OCI-LY1 (cell line): ENCODE measurements around the gene NUDT2.
"Not testable (repeated sequence)": the region's sequence is repeated elsewhere in the genome, so short reads cannot be mapped to it uniquely, and the experiment has no call there.

ENCODE experiments used
- H2AFZ ChIP-seq: fragments of 200-600 bp; sonication (generic), shearing (Covaris generic); 2 replicates; pipeline ENCODE4 v1.6.0; 2014; ENCODE audit warnings: antibody characterized with exemption, mild to moderate bottlenecking, low read length
- H3F3A ChIP-seq: fragments of 200-600 bp; sonication (generic), shearing (Covaris generic); 2 replicates; pipeline ENCODE4 v1.6.0; 2014; ENCODE audit warnings: mild to moderate bottlenecking, antibody characterized with exemption, low read length, moderate library complexity; ENCODE audit not compliant: insufficient read depth
- H3K27ac ChIP-seq: fragments of 200-600 bp; sonication (generic); 2 replicates; pipeline ENCODE4 v1.5.1; 2014; ENCODE audit warnings: low read length, mixed run types, mild to moderate bottlenecking, low read depth; ENCODE audit not compliant: poor library complexity, severe bottlenecking
- H3K27me3 ChIP-seq: fragments of 200-600 bp; sonication (generic); 2 replicates; pipeline ENCODE4 v1.6.0; 2014; ENCODE audit warnings: antibody characterized with exemption, mild to moderate bottlenecking, low read length, moderate library complexity; ENCODE audit not compliant: insufficient read depth
- H3K36me3 ChIP-seq: fragments of 200-600 bp; sonication (generic); 2 replicates; pipeline ENCODE4 v1.6.1; 2014; ENCODE audit warnings: mild to moderate bottlenecking, antibody characterized with exemption, low read length, moderate library complexity, mixed read lengths; ENCODE audit not compliant: insufficient read depth
- H3K4me1 ChIP-seq: fragments of 200-600 bp; sonication (generic); 2 replicates; pipeline ENCODE4 v1.5.1; 2014; ENCODE audit warnings: mild to moderate bottlenecking, low read length, moderate library complexity; ENCODE audit not compliant: insufficient read depth, severe bottlenecking
- H3K4me2 ChIP-seq: fragments of 200-600 bp; sonication (generic), shearing (Covaris generic); 2 replicates; pipeline ENCODE4 v1.6.1; 2014; ENCODE audit warnings: low read length
- H3K4me3 ChIP-seq: fragments of 200-600 bp; sonication (generic); 2 replicates; pipeline ENCODE4 v1.5.1; 2014; ENCODE audit warnings: low read length, low read depth, mild to moderate bottlenecking, mixed read lengths; ENCODE audit not compliant: poor library complexity, severe bottlenecking
- H3K79me2 ChIP-seq: fragments of 200-600 bp; shearing (Covaris generic); 2 replicates; pipeline ENCODE4 v1.6.1; 2016; ENCODE audit warnings: mixed run types, low read length, mixed read lengths; ENCODE audit not compliant: insufficient read depth
- H3K9ac ChIP-seq: fragments of 200-600 bp; sonication (generic), shearing (Covaris generic); 2 replicates; pipeline ENCODE4 v1.6.1; 2014; ENCODE audit warnings: mild to moderate bottlenecking, low read length, mixed read lengths
- H3K9me2 ChIP-seq: fragments of 200-600 bp; sonication (generic), shearing (Covaris generic); 2 replicates; pipeline ENCODE4 v1.6.1; 2014; ENCODE audit warnings: low read depth, mild to moderate bottlenecking, low read length, mixed read lengths
- H3K9me3 ChIP-seq: fragments of 200-600 bp; shearing (Covaris generic); 2 replicates; pipeline ENCODE4 v1.6.1; 2014; ENCODE audit warnings: low read length, mixed read lengths
- H4K20me1 ChIP-seq: fragments of 200-600 bp; sonication (generic), shearing (Covaris generic); 2 replicates; pipeline ENCODE4 v1.6.0; 2016; ENCODE audit warnings: mild to moderate bottlenecking, low read length; ENCODE audit not compliant: insufficient read depth
- EZH2 ChIP-seq: fragments of 200-600 bp; sonication (generic), shearing (Covaris generic); IDR thresholded peaks from 2 replicates; pipeline ENCODE4 v1.8.0; 2017; ENCODE audit warnings: borderline replicate concordance, mixed run types, mild to moderate bottlenecking, antibody characterized with exemption, low read length, moderate library complexity, mixed read lengths
- TF ChIP-seq, protein P1 (sequence below): fragments of 200-600 bp; sonication (generic), shearing (Covaris generic); IDR thresholded peaks from 2 replicates; pipeline ENCODE4 v1.5.1; 2017; ENCODE audit warnings: mild to moderate bottlenecking, antibody characterized with exemption, low read length, moderate library complexity, mixed read lengths

NUDT2 gene

DNA sequence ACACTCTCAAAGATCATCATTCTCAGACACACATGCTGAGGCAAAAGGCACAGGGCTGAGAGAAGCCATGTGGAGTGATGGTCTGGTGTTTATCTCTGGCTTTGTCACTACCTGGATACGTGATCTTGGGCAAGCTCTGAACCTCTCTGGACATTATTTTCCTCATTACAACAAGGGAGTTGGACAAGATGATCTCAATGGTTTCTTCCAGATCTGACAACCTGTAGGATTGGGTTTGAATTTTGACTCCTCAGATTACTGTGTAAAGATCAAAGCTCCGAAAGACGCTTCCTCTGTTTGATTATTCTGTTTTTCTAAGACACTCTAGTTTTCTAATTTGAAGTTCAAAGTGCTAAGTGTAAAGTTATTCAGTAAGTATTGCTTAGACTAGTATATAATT lies 20.0 kb downstream of the NUDT2 start:
- Histone ChIP-seq H2AFZ (no peak overlapping the region), H3K27me3 (no peaks in the 10 kb centered on the region), H4K20me1 (no peaks in the 10 kb centered on the region), H3K4me3 (no peak overlapping the region), H3F3A (no peaks in the 10 kb centered on the region), H3K9ac (no peak overlapping the region), H3K36me3 (no peaks in the 10 kb centered on the region; the same call in 1 of the 2 replicates), H3K4me1 (no peaks in the 10 kb centered on the region), H3K9me3 (no peaks in the 10 kb centered on the region), H3K9me2 (no peaks in the 10 kb centered on the region), H3K79me2 (no peaks in the 10 kb centered on the region), H3K4me2 (no peak overlapping the region), H3K27ac (no peak overlapping the region)
- TF ChIP-seq, protein P1, sequence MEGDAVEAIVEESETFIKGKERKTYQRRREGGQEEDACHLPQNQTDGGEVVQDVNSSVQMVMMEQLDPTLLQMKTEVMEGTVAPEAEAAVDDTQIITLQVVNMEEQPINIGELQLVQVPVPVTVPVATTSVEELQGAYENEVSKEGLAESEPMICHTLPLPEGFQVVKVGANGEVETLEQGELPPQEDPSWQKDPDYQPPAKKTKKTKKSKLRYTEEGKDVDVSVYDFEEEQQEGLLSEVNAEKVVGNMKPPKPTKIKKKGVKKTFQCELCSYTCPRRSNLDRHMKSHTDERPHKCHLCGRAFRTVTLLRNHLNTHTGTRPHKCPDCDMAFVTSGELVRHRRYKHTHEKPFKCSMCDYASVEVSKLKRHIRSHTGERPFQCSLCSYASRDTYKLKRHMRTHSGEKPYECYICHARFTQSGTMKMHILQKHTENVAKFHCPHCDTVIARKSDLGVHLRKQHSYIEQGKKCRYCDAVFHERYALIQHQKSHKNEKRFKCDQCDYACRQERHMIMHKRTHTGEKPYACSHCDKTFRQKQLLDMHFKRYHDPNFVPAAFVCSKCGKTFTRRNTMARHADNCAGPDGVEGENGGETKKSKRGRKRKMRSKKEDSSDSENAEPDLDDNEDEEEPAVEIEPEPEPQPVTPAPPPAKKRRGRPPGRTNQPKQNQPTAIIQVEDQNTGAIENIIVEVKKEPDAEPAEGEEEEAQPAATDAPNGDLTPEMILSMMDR = no peak
- TF ChIP-seq EZH2 = no peak

DNA sequence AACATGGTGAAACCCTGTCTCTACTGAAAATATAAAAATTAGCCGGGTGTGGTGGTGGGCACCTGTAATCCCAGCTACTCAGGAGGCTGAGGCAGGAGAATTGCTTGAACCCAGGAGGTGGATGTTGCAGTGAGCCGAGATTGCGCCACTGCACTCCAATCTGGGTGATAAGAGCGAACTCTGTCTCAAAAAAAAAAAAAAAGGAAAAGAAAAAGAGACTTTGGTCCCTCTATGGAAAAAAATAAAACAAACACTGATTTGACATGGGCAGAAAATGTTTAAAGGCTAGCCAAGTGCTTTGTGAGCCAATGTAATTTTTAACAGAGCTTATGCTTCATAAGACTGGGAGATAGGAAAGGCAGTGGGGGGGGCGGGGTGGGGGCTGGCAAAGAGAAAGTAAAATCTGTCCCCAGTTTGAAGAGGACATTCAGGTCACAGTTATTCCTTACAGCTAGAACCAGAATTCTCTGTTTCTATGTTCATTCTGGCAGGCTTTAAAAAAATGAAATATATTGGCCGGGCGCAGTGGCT lies 22.8 kb downstream of the NUDT2 start:
- H2AFZ ChIP-seq, H4K20me1 ChIP-seq, H3K9ac ChIP-seq, H3K4me2 ChIP-seq, H3K27me3 ChIP-seq, H3K36me3 ChIP-seq, H3K9me2 ChIP-seq, H3K79me2 ChIP-seq, H3K4me3 ChIP-seq, H3F3A ChIP-seq, H3K4me1 ChIP-seq, H3K9me3 ChIP-seq, H3K27ac ChIP-seq: not testable (repeated sequence)

DNA sequence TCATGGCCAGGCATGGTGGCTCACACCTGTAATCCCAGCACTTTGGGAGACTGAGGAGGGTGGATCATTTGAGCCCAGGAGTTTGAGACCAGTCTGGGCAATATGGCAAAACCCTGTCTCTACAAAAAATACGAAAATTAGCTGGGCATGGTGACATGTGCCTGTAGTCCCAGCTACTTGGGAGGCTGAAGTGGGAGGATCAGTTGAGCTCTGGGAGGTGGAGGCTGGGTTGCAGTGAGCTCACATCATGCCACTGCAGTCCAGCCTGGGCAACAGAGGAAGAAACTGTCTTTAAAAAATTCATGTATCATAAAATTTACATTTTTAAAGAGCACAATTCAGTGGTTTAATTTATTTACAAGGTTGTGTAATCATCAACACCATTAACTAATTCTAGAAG lies 23.6 kb downstream of the NUDT2 start:
- H3K27ac ChIP-seq, H3K36me3 ChIP-seq, H3K79me2 ChIP-seq: not testable (repeated sequence)

DNA sequence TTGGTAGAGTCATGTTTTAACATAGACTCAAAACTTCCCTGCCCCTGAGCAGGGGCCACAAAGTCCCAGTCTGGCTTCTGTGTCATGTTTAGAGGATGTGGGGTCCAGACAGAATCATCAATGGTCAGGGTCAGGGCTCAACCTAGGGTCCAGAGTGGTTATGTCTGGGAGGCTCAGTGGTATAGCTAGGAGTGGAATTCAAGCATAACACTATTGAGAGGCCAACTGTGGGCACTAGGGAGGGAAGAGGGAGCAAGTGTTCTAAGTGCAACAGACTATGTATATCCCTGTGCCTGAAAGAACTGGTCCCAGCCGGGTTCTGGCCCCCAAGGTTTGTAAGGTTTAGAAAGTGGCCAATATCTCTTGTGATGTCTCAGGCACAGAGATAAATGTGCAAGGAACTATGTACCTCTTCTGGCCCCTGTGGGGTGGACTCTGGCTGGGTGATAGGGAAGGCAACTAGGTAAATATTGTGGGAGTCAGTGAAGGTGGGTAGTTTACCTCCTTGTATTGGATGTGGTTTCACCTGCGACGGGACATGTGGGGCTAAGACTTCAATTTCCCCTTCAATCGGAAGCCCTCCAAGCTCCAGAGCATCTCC lies 33.3 kb downstream of the NUDT2 start:
- H3K4me2 ChIP-seq = no peak overlapping the region
- TF ChIP-seq, protein P1 = no peak
- no peak for TF ChIP-seq EZH2
- no peaks in the 10 kb centered on the region; the same call in 1 of the 2 replicates for H3K36me3 ChIP-seq
- no peak overlapping the region for H3K9ac ChIP-seq
- H3K79me2 ChIP-seq = no peaks in the 10 kb centered on the region
- H3K27ac ChIP-seq = no peak overlapping the region
- H4K20me1 ChIP-seq = no peaks in the 10 kb centered on the region
- no peaks in the 10 kb centered on the region for H3K4me1 ChIP-seq
- H3K9me2 ChIP-seq = no peaks in the 10 kb centered on the region
- H2AFZ ChIP-seq = no peak overlapping the region
- H3F3A ChIP-seq = no peaks in the 10 kb centered on the region
- no peaks in the 10 kb centered on the region for H3K27me3 ChIP-seq
- no peak overlapping the region for H3K4me3 ChIP-seq
- no peaks in the 10 kb centered on the region for H3K9me3 ChIP-seq

More for the DNA sequence above, 23.6 kb downstream of the NUDT2 start:
- H3K9ac ChIP-seq, H2AFZ ChIP-seq, H3K9me3 ChIP-seq, H3K4me3 ChIP-seq, H3K4me1 ChIP-seq, H3K4me2 ChIP-seq, H3F3A ChIP-seq, H3K27me3 ChIP-seq, H3K9me2 ChIP-seq, H4K20me1 ChIP-seq: not testable (repeated sequence)
